Measurements from ENCODE around the gene RIMBP3C.

DNA sequence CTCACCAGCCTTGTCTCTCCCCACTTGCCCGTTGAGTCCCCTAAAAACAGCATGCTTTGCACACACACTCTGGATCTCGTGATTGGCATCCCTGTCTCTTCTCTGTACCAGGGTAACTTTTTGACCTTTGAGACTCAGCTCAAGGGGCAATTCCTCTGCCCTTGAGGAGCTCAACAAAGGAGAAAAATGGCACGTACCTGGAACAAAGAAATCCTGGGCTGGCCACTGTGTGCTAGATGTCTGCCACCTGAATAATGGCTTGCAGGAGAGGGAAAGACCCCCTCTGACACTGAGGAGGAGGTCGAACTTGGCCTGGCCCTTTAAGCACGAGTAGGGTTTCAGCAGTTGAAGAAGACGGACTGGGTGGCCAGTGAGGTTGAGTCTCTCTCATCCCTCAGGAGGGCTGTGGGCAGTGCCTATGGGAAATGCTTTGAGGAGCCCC, 22.1 kb upstream of the RIMBP3C start:
- TF ChIP-seq, protein P1, sequence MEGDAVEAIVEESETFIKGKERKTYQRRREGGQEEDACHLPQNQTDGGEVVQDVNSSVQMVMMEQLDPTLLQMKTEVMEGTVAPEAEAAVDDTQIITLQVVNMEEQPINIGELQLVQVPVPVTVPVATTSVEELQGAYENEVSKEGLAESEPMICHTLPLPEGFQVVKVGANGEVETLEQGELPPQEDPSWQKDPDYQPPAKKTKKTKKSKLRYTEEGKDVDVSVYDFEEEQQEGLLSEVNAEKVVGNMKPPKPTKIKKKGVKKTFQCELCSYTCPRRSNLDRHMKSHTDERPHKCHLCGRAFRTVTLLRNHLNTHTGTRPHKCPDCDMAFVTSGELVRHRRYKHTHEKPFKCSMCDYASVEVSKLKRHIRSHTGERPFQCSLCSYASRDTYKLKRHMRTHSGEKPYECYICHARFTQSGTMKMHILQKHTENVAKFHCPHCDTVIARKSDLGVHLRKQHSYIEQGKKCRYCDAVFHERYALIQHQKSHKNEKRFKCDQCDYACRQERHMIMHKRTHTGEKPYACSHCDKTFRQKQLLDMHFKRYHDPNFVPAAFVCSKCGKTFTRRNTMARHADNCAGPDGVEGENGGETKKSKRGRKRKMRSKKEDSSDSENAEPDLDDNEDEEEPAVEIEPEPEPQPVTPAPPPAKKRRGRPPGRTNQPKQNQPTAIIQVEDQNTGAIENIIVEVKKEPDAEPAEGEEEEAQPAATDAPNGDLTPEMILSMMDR (IDR thresholded peaks at IDR 0.05): no peak
- TF ChIP-seq EZH2 (IDR thresholded peaks at IDR 0.05; ENCODE audit: borderline replicate concordance, insufficient read depth, low read depth, low read length, poor library complexity, severe bottlenecking): no peak

All from B cell (primary cell).